CD4-positive, alpha-beta T cell treated with Interleukin-17A for 1 hour (primary cell): Measurements from ENCODE around the gene ANKRD18B.
"Not testable (repeated sequence)": the region's sequence is repeated elsewhere in the genome, so short reads cannot be mapped to it uniquely, and the experiment has no call there.

Experiments
- DNase-seq: peaks from one replicate; pipeline ENCODE4 v3.0.0-alpha.2; 2020

Gene ANKRD18B

DNA sequence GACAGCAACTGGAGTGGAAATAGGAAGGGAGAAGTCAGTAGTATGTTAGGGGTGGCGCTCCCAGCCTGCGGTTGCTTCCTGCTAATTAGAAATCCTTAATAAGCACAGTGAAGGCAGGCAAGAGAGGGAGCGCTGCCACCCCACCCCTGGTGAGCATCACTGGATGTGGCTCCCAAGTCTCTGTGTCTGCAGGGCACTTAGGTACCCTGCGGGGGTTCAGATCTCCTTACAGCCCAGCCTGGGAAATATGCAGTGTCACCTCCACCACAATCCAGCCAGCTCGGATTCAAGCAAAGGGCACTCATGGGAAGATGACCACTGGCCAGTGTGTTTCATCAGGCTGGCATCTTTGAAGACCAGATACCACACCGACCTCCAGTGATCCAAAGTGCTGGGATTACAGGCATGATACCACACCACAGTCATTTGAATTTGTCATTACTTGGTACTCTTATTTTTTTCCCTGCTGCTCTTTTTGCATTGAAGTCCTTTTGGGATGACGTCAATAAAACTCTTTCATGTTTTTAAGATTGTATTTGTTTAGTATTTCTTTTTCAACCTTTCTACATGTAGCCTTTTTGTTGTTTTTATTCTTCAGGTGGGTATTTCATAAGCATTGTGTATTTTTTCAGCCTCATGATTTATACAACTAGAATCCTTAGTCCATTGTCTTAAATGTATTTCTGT, 90.1 kb downstream of the ANKRD18B start:
- no peak for DNase-seq

DNA sequence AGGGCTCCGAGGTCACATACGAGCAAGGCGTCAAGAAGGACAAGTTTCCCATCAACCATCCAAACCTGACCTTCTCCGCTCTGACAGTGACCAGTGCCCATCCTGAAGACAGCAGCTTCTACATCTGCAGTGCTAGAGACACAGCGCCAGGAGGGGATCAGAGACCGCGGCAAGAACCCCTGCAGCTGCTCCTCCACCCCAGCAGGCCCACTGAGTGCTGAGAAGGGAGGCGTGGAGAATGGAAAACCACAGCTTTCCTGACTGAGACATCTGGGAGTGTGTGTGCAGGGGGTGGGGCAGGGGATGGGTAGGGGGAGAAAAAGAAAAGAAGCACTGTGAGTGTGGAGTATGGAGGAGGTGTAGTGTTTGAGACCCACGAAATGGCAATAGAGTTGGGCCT, 94.3 kb downstream of the ANKRD18B start:
- not testable (repeated sequence) for DNase-seq

DNA sequence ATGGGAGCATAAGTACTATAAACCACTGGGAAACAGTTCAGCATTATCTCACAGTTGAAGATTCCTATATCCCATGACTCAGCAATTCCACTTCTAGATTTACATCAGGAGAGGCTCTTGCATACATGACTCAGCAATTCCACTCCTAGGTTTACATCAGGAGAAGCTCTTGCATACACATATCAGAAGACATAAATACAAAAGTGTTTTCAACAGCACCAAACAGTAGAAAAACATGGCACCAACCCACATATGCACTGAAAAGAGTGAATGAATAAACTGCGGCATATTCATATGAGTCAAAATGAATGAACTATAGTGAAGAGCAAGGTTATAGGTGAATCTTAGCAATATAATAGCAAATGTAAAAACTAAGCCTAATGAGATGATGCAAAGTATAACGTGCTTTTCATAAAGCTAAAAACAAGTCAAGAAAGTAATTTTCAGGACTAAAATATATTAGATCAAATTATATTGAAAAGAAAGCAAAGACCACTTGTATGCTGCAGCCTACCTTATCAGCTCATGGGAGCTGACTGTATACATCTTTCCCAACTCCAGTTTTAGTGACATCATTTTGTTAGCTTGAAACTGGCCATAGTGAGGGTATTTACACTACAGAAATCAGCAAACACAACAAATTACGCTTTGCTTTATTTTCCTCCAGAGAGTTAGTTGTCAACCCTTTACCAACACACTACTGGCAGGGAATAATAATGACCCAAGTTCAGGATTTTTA, 95.8 kb downstream of the ANKRD18B start:
- DNase-seq = no peak

DNA sequence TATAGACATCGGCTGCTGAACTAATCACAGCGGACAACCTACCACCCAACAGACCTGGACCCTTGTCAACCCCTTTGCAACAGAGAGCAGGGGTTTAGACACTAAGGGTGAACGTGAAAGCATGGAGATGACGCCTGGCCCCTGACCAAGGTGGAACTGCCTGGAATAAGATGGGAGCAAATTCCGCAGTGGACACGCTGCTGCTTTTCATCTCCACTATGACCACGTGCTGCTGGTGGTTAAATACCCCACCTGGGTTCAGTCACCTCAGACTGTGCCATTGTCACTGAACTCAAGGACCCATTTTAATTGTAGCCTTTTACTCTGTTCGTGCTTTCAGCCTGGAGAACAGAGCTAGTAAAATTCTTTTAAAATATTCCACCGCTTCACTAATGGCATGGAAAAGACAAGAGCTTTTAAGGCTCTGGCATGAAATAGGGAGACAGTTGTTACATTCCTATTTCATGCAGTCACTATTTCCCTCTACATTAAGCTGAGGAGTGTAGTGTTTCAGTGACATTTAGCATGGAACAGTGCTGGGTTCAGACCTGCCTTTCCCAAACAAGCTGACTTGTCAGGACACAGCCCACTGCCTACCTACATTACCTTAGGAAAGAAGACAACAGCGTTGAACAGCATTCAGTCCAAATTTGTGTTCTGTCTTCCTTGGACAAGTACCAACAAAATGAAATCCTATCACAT, 96.8 kb downstream of the ANKRD18B start:
- DNase-seq = no peak
